ENCODE results near the gene PSMD12. TPM values are rescaled to one million over a fixed set of nuclear protein-coding genes. Genes with fewer than 3 reads are reported as not detected.
"Not testable (repeated sequence)": the region's sequence is repeated elsewhere in the genome, so short reads cannot be mapped to it uniquely, and the experiment has no call there.

Gene PSMD12
- total RNA-seq, 1 experiment from 2014 or later = 79.2 TPM

DNA sequence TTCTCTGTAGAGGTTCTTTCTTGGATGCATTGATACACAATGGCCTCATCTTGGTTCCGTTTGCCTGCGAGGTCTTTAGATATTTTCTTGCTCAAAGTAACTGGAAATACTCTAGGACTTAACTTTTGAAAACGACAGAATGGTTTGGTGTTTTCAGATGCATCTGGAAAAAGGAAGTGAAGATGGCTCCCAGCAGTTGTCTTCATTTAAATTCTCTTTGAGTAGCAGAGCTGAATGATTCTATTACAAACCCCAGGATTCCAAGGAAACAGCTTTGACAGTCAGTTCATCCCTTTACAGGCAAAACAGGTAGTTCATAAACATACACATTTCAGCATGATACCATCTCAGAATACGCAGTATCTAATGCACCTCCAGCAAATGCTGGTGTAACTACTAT lies 54.8 kb downstream of the PSMD12 start:
- BruUV-seq (replicated peaks) = no TSS peak
- no peak for DNase-seq
- intact Hi-C loops (cut with micrococcal nuclease; ENCODE audit: unreplicated experiment) = no loop called here
- TF ChIP-seq, protein P1, sequence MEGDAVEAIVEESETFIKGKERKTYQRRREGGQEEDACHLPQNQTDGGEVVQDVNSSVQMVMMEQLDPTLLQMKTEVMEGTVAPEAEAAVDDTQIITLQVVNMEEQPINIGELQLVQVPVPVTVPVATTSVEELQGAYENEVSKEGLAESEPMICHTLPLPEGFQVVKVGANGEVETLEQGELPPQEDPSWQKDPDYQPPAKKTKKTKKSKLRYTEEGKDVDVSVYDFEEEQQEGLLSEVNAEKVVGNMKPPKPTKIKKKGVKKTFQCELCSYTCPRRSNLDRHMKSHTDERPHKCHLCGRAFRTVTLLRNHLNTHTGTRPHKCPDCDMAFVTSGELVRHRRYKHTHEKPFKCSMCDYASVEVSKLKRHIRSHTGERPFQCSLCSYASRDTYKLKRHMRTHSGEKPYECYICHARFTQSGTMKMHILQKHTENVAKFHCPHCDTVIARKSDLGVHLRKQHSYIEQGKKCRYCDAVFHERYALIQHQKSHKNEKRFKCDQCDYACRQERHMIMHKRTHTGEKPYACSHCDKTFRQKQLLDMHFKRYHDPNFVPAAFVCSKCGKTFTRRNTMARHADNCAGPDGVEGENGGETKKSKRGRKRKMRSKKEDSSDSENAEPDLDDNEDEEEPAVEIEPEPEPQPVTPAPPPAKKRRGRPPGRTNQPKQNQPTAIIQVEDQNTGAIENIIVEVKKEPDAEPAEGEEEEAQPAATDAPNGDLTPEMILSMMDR (IDR thresholded peaks at IDR 0.05; ENCODE audit: unreplicated experiment) = no peak
- Mint-ChIP-seq H3K27ac (ENCODE audit: unreplicated experiment) (no peak overlapping the region), H3K4me3 (ENCODE audit: low read depth, unreplicated experiment) (no peak overlapping the region), H3K27me3 (ENCODE audit: unreplicated experiment) (no peaks in the 10 kb centered on the region), H3K36me3 (ENCODE audit: insufficient read depth, unreplicated experiment) (no peaks in the 10 kb centered on the region), H3K4me1 (ENCODE audit: low read depth, unreplicated experiment) (no peaks in the 10 kb centered on the region), H3K9me3 (ENCODE audit: low read depth, unreplicated experiment) (no peaks in the 10 kb centered on the region)
- CTCF ChIA-PET = no interaction called here

DNA sequence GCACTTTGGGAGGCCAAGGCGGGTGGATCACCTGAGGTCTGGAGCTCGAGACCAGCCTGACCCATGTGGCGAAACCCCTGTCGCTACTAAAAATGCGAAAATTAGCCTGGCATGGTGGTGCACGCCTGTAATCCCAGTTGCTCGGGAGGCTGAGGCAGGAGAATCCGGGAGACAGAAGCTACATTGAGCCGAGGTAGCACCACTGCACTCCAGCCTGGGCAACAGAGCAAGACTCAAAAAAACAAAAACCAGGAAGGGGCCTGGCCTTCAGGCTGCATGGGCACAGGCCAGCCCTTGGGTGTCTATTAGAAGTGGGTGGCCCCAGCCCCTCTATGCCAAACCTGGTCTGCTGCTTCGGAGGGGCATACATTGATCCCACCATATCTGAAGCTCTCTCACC lies 56.0 kb downstream of the PSMD12 start:
- H3K27me3 Mint-ChIP-seq (ENCODE audit: unreplicated experiment) = no peaks in the 10 kb centered on the region
- no TSS peak for BruUV-seq (replicated peaks)
- CTCF ChIA-PET = no interaction called here
- intact Hi-C loops (cut with micrococcal nuclease; ENCODE audit: unreplicated experiment) = no loop called here
- H3K9me3 Mint-ChIP-seq (ENCODE audit: low read depth, unreplicated experiment) = no peaks in the 10 kb centered on the region
- TF ChIP-seq, protein P1 (IDR thresholded peaks at IDR 0.05; ENCODE audit: unreplicated experiment) = no peak
- no peaks in the 10 kb centered on the region for H3K36me3 Mint-ChIP-seq (ENCODE audit: insufficient read depth, unreplicated experiment)
- H3K4me3 Mint-ChIP-seq (ENCODE audit: low read depth, unreplicated experiment) = no peak overlapping the region
- no peaks in the 10 kb centered on the region for H3K4me1 Mint-ChIP-seq (ENCODE audit: low read depth, unreplicated experiment)
- no peak overlapping the region for H3K27ac Mint-ChIP-seq (ENCODE audit: unreplicated experiment)
- DNase-seq = no peak

DNA sequence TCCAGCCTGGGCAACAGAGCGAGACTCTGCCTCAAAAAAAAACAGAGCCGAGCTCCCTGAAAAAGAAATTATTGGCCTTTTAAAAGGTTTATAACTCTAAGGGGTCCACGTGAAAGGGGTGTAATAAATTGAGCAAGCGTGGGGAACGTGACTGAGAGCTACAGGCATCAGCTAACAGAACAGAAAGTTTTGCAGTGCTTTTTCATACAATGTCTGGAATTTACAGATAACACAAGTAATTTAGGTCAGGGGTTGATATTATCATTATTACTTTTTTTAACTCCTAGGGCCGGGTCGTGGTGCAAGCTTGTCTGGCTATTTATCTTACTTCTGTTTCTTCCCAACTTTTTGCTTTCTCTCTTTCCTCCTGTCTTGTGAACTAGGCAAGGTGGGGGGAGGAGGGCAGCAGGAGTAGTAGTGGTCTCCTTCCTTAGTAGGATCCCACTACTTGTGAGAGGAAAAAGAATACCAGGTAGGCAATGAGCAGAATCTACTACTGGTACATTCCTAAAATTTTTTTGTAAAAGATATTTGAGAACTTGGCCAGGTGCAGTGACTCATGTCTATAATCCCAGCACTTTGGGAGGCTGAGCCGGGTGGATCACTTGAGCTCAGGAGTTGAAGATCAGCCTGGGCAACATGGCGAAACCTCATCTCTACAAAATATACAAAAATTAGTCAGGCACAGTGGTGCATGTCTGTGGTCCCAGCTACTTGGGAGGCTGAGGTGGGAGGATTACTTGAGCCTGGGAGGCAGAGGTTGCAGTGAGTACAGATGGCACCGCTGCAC lies 60.7 kb downstream of the PSMD12 start:
- H3K36me3 Mint-ChIP-seq (ENCODE audit: insufficient read depth, unreplicated experiment); H3K9me3 Mint-ChIP-seq (ENCODE audit: low read depth, unreplicated experiment); intact Hi-C loops (cut with micrococcal nuclease; ENCODE audit: unreplicated experiment); H3K27ac Mint-ChIP-seq (ENCODE audit: unreplicated experiment); H3K4me3 Mint-ChIP-seq (ENCODE audit: low read depth, unreplicated experiment); H3K27me3 Mint-ChIP-seq (ENCODE audit: unreplicated experiment); H3K4me1 Mint-ChIP-seq (ENCODE audit: low read depth, unreplicated experiment); BruUV-seq (replicated peaks): not testable (repeated sequence)
- peak; percentile 7 for DNase-seq
- CTCF ChIA-PET = interaction anchor here (0.8 kb wide), 1 partner anchor 84 kb away, joined by 4 read pairs; no protein-coding TSS in a partner anchor

DNA sequence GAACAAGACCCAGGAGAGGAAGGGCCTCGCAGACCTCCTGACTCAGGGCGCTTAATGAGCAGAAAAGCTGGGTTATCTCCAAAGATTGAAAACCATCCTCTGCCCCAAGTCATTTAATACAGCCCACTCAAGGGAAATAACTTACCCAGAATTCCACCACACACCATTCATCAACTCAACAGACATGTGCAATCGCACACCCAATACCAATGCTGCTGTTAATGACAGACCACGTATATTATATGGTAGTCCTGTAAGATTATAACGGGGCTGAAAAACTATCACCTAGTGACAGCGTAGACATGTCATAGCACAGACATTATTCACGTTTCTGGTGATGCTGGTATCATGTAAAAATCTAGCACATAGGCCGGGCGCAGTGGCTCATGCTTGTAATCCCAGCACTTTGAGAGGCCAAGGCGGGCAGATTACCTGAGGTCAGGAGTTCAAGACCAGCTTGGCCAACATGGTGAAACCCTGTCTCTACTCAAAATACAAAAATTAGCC lies 68.9 kb downstream of the PSMD12 start:
- BruUV-seq (replicated peaks) = no TSS peak
- no peaks in the 10 kb centered on the region for H3K36me3 Mint-ChIP-seq (ENCODE audit: insufficient read depth, unreplicated experiment)
- no peaks in the 10 kb centered on the region for H3K4me1 Mint-ChIP-seq (ENCODE audit: low read depth, unreplicated experiment)
- intact Hi-C loops (cut with micrococcal nuclease; ENCODE audit: unreplicated experiment) = no loop called here
- TF ChIP-seq, protein P1 (IDR thresholded peaks at IDR 0.05; ENCODE audit: unreplicated experiment) = no peak
- H3K27ac Mint-ChIP-seq (ENCODE audit: unreplicated experiment) = no peak overlapping the region
- no peaks in the 10 kb centered on the region for H3K27me3 Mint-ChIP-seq (ENCODE audit: unreplicated experiment)
- CTCF ChIA-PET = no interaction called here
- H3K9me3 Mint-ChIP-seq (ENCODE audit: low read depth, unreplicated experiment) = no peaks in the 10 kb centered on the region
- H3K4me3 Mint-ChIP-seq (ENCODE audit: low read depth, unreplicated experiment) = no peak overlapping the region
- DNase-seq = no peak
